DMS114 treated with DMSO at 0.1 percent for 48 hours (cell line): ENCODE results near the gene ASIC2.
A peak's percentile ranks its signal among the peaks of the same experiment; 100 is the strongest.

Experiments
- DNase-seq: peaks from one replicate; lab custom pipeline; 2025; ENCODE audit not compliant: unreplicated experiment; lab: John Stamatoyannopoulos, UW

The ASIC2 gene

DNA sequence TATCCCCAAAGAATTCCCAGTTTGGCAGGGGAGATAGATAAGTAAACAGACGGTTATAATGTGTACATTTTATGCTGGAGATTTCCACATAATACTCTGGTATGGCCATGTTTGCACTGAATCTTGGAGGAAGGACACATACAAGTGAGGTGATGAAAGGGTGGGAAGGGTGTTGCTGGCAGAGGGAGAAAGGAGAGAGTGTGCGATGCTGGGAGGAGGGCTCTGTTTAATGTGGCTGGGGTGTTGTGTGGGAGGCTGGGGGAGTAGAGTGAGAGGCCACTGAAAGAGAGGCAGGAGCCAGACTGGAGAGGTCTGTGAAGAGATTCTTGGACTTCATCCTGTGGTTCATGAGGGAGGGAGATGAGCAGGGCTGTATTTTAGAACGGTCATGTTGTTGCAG, 213.9 kb downstream of the ASIC2 start:
- no peak for DNase-seq

GRCh38 chr17:33076979-33077378, 216.1 kb downstream of the ASIC2 start:
- no peak for DNase-seq

- DNase-seq, result no peak
These were observed 219.7 kb downstream of the ASIC2 start for GRCh38 chr17:33073416-33073815.

- DNase-seq, result no peak
These were observed 220.5 kb downstream of the ASIC2 start for GRCh38 chr17:33072421-33073161.

GRCh38 chr17:33071656-33072055, 221.4 kb downstream of the ASIC2 start:
- DNase-seq, result no peak

- no peak for DNase-seq
These were observed 235.5 kb downstream of the ASIC2 start for GRCh38 chr17:33057564-33057963.

- no peak for DNase-seq
These were observed 236.5 kb downstream of the ASIC2 start for GRCh38 chr17:33056399-33057146.

- DNase-seq, result no peak
These were observed 237.3 kb downstream of the ASIC2 start for GRCh38 chr17:33055746-33056145.

GRCh38 chr17:33055171-33055611, 237.9 kb downstream of the ASIC2 start:
- no peak for DNase-seq

- DNase-seq, result no peak
These were observed 238.7 kb downstream of the ASIC2 start for GRCh38 chr17:33054412-33054811.

DNA sequence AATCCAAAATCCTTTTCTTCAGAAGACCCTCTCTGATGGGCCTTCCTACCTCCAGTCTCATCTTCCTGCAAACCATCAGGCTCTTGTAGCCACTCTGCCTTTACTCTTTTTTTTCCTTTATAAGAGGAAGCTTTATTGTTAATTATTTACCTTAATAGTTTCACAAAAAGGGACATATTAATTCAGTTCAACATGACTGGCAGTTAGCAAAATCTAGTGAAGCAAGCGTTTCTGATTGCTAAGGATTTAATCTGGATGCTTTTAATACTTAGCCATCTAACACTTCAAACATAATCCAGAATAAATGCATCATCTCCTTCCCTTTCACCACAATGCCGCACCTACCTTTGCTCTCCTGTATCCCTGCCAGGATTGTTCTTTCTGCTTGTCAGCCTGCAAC, 239.4 kb downstream of the ASIC2 start:
- no peak for DNase-seq

DNA sequence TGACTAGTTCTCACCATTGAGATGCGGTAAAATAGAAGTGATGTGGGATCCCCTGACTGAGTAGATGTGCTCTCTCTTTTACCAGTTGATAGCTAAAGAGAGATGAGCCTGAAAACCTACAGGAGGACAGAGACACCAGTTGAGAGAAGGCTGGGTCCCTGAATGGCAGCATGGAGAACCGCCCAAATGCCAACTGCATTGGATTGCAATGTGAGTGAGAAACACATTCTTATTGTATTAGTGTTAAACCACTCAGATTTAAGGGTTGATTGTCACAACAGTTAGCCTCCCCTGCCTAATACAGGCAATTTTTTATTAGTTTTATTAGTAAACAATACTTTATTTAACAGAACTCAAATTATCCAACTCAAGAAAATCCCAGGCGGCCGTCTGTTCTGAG, 240.2 kb downstream of the ASIC2 start:
- no peak for DNase-seq

DNA sequence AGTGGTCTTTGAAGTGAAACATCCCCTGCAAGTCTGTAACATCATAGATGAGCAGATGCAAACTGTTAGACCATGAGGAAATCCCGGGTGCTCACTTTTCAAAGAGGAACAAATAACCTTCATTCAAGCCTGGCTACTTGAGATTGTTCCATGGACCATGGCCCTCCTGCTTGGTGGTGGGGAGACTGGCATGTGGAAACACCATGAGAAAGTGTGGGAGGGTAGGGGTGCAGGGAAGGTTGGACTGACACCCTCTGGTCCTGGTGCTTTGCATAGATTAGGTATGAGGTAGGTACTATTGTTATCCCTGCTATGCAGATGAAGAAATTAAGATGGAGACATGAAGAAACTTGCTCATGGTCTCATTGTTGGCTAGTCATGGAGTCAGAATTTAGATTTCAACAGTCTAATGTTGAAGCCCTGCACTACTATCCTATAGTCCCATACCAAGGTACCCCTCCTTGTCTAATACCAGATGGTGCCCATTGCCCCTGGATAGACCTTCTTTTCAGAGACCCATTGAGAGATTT, 242.4 kb downstream of the ASIC2 start:
- no peak for DNase-seq

DNA sequence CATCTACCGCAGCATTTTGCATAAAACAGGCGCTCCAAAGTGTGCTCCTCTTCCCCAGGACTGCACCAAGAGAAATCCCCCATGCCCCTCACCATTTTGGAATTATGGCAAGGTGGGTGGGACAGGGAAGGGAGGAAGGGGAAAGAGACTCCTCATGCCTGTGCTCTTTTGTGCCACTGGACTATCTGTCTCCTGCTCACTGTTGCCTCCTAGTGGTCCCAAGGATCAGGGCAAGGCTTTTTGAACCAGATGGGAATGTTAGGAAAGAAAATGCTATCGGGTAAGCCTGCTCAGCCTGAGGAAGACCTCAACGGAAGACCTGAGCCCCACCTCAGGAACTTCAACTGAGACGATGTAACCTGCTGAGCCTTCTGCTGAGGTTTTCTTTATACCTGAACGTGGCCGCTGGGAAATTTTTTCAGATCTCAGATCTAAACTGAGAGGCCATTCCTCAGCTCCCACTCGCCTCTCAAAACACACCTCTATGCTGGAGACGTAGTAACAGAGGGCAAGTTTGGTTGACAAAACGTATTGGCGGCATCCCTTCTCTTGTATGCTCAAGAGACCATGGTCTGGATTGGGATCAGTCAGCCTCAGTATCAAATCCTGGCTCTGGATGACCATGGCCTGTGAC, 243.2 kb downstream of the ASIC2 start:
- DNase-seq, result peak; percentile 4

DNA sequence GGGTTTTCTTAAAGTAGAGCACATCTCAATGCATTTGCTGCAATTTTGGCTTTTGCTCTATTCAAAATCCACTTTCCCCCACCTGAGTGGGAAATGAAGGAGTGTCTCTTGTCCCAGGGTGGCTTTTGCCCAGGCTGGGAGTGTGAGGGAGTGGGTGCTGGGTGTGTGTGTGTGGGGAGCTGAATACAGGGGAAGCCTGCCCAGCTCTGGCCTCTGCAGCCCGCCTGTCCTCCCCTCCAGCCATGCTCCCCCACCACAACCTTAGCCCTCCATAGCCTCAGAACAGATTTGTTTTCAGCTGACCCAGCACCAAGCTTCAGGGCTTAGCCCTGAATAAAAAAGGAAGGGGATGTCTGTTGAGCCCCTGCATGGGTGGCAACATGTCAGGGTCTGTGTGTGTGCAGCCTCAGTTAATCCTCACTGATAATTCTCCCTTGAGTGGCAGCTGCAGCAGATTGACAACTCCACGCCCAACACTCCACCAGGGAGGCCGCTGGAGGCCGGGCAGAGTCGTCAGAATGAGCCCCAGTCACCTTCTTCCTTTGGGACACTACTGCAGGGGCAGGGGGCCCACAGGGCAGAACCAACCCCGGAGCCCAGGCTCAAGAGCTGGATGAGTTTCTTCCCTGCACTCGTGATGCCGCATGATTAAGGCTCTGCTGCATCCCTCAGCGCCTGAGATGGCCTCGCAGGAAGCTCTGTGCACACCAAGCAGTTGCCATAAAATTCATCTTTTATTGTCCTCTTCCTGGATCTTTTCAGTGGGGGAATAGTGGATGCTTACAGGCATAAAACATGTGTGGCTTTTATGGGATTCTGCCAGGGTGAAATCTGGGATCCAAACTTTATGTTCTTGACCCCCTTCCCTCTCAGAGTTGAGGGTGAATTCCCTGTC, 246.5 kb downstream of the ASIC2 start:
- no peak for DNase-seq

GRCh38 chr17:33045216-33045615, 247.9 kb downstream of the ASIC2 start:
- no peak for DNase-seq

GRCh38 chr17:33044771-33045170, 248.3 kb downstream of the ASIC2 start:
- DNase-seq, result no peak

GRCh38 chr17:33040461-33040860, 252.6 kb downstream of the ASIC2 start:
- DNase-seq, result no peak

GRCh38 chr17:33039874-33040273, 253.2 kb downstream of the ASIC2 start:
- DNase-seq, result no peak

- no peak for DNase-seq
These were observed 254.4 kb downstream of the ASIC2 start for GRCh38 chr17:33038740-33039139.

GRCh38 chr17:33033176-33033575, 259.9 kb downstream of the ASIC2 start:
- no peak for DNase-seq
